IPS DF 19.7 (cell line): Measurements from ENCODE around the gene SLC35F5.
"Not testable (repeated sequence)": the region's sequence is repeated elsewhere in the genome, so short reads cannot be mapped to it uniquely, and the experiment has no call there.

Experiments
- DNase-seq: peaks from one replicate; pipeline ENCODE4 v3.0.0-alpha.2; 2013; ENCODE audit warnings: low read depth, low spot score

Gene SLC35F5

GRCh38 chr2:113756355-113757137 is at the start of gene SLC35F5:
SLC35F5 (minus strand) TSS chr2:113756642; CDS start chr2:113756409, 233 bp downstream.
- DNase-seq, result no peak

- no peak for DNase-seq
Measured at GRCh38 chr2:113799375-113799774, 42.9 kb upstream of the SLC35F5 start.

- no peak for DNase-seq
Measured at GRCh38 chr2:113797237-113797636, 40.8 kb upstream of the SLC35F5 start.

- no peak for DNase-seq
Measured at GRCh38 chr2:113796592-113797175, 40.2 kb upstream of the SLC35F5 start.

GRCh38 chr2:113795405-113795920 is 39.0 kb upstream of the SLC35F5 start:
- no peak for DNase-seq

GRCh38 chr2:113791697-113792590 is 35.5 kb upstream of the SLC35F5 start:
- no peak for DNase-seq

GRCh38 chr2:113784823-113785744 is 28.6 kb upstream of the SLC35F5 start:
- DNase-seq, result no peak

GRCh38 chr2:113780472-113780871 is 24.0 kb upstream of the SLC35F5 start:
- no peak for DNase-seq

- DNase-seq, result no peak
Measured at GRCh38 chr2:113777371-113777770, 20.9 kb upstream of the SLC35F5 start.

GRCh38 chr2:113776949-113777348 is 20.5 kb upstream of the SLC35F5 start:
- DNase-seq, result no peak

GRCh38 chr2:113774616-113775015 is 18.2 kb upstream of the SLC35F5 start:
- not testable (repeated sequence) for DNase-seq

- DNase-seq, result no peak
Measured at GRCh38 chr2:113770929-113771328, 14.5 kb upstream of the SLC35F5 start.

- no peak for DNase-seq
Measured at GRCh38 chr2:113769555-113769954, 13.1 kb upstream of the SLC35F5 start.

- no peak for DNase-seq
Measured at GRCh38 chr2:113768770-113769169, 12.3 kb upstream of the SLC35F5 start.

- no peak for DNase-seq
Measured at GRCh38 chr2:113767811-113768460, 11.5 kb upstream of the SLC35F5 start.

- no peak for DNase-seq
Measured at GRCh38 chr2:113765276-113765675, 8.8 kb upstream of the SLC35F5 start.

- no peak for DNase-seq
Measured at GRCh38 chr2:113762377-113763118, 6.1 kb upstream of the SLC35F5 start.

GRCh38 chr2:113760400-113760799 is 4.0 kb upstream of the SLC35F5 start:
- no peak for DNase-seq

- no peak for DNase-seq
Measured at GRCh38 chr2:113757138-113757657, 756 bp upstream of the SLC35F5 start.
